HCT116 (cell line): ENCODE results near the gene RASGRP2. TPM values are rescaled to one million over a fixed set of nuclear protein-coding genes. Genes with fewer than 3 reads are reported as not detected.

Source experiments
- ATAC-seq: fragments of 200-7000 bp; cut with Tn5 transposase; 2 replicates; pipeline ENCODE4 v1.9.1; 2020; ENCODE audit warnings: mild to moderate bottlenecking, moderate library complexity
- BruUV-seq: library from RNA; stranded (reverse); fragments of 400-500 nt; replicated peaks from 2 replicates; lab custom pipeline; 2021; lab: Mats Ljungman, UMichigan
- CTCF ChIA-PET: fragments of 300-600 bp; sonication (Branson Sonifier 250); formaldehyde crosslinking; loops from one replicate; lab custom pipeline; 2021; ENCODE audit warnings: antibody characterized with exemption; lab: Charles Lee
- POLR2A ChIA-PET: fragments of 300-600, 350-600 bp; sonication (Branson Sonifier 250); formaldehyde crosslinking; loops from one replicate; lab custom pipeline; 2021; ENCODE audit warnings: antibody characterized with exemption; lab: Charles Lee
- RAD21 ChIA-PET, 2 experiments: fragments of 300-600 bp; sonication (Branson Sonifier 250); formaldehyde crosslinking; loops; one replicate each; lab custom pipeline; 2023; ENCODE audit warnings: low total read pairs in 2 of 2; ENCODE audit not compliant: uncharacterized antibody in 2 of 2, unreplicated experiment in 2 of 2, low non-redundant PET in 1 of 2; lab: Charles Lee
- DNase-seq: peaks from one replicate; pipeline ENCODE4 v3.0.0-alpha.2; 2010; ENCODE audit warnings: low read depth, low spot score
- H2AFZ ChIP-seq: fragments of 200-600 bp; shearing (Covaris generic), sonication (generic); 2 replicates; pipeline ENCODE4 v1.6.1; 2017; ENCODE audit warnings: low read depth, mixed run types, mixed read lengths, antibody characterized with exemption, low read length; ENCODE audit not compliant: poor library complexity, severe bottlenecking
- H3K27ac ChIP-seq: 2 replicates; pipeline ENCODE4 v1.5.1; 2012; ENCODE audit warnings: low read depth, low read length
- H3K27me3 ChIP-seq: fragments of 200-600 bp; sonication (generic); 2 replicates; pipeline ENCODE4 v1.6.1; 2016; ENCODE audit warnings: mixed run types, low read length, mixed read lengths; ENCODE audit not compliant: insufficient read depth
- H3K36me3 ChIP-seq, 2 experiments: fragments of 200-500 bp in 1 of 2; fragments of 200-600 bp in 1 of 2; sonication (Bioruptor generic) in 1 of 2; sonication (generic) in 1 of 2; 2 replicates each; pipeline versions ENCODE4 v1.5.1 to v1.6.1; 2014 to 2016; ENCODE audit warnings: low read length in 2 of 2, inconsistent platforms in 1 of 2, mixed read lengths in 1 of 2, mixed run types in 1 of 2; ENCODE audit not compliant: insufficient read depth in 2 of 2, control insufficient read depth in 1 of 2
- H3K4me1 ChIP-seq, 2 experiments: fragments of 200-600 bp in 1 of 2; sonication (generic) in 1 of 2; 2 replicates each; pipeline versions ENCODE4 v1.5.1 to v1.6.1; 2012 to 2017; ENCODE audit warnings: low read length in 2 of 2, inconsistent platforms in 1 of 2, mild to moderate bottlenecking in 1 of 2, mixed read lengths in 1 of 2, mixed run types in 1 of 2, moderate library complexity in 1 of 2; ENCODE audit not compliant: insufficient read depth in 2 of 2, control insufficient read depth in 1 of 2
- H3K4me2 ChIP-seq: fragments of 200-600 bp; sonication (generic); 2 replicates; pipeline ENCODE4 v1.6.1; 2017; ENCODE audit warnings: mixed run types, low read length, mixed read lengths
- H3K4me3 ChIP-seq, 2 experiments: fragments of 200-600 bp in 1 of 2; sonication (generic) in 1 of 2; replicated peaks in 1 of 2; 2 replicates each; pipeline ENCODE4 v1.5.1; 2011 to 2016; ENCODE audit warnings: low read length in 2 of 2, control low read depth in 1 of 2, low read depth in 1 of 2, mild to moderate bottlenecking in 1 of 2, mixed read lengths in 1 of 2, mixed run types in 1 of 2
- H3K79me2 ChIP-seq: fragments of 200-600 bp; sonication (generic); 2 replicates; pipeline ENCODE4 v1.6.1; 2017; ENCODE audit warnings: mild to moderate bottlenecking, mixed run types, low read length, moderate library complexity, mixed read lengths; ENCODE audit not compliant: insufficient read depth
- H3K9ac ChIP-seq: fragments of 200-600 bp; sonication (generic); 2 replicates; pipeline ENCODE4 v1.6.1; 2016; ENCODE audit warnings: low read length, mixed read lengths
- H3K9me2 ChIP-seq: fragments of 200-600 bp; sonication (generic), shearing (Covaris generic); 2 replicates; pipeline ENCODE4 v1.6.1; 2017; ENCODE audit warnings: mixed run types, mild to moderate bottlenecking, moderate library complexity; ENCODE audit not compliant: insufficient read depth
- H3K9me3 ChIP-seq, 2 experiments: fragments of 200-500 bp in 1 of 2; fragments of 200-600 bp in 1 of 2; sonication (Bioruptor generic) in 1 of 2; sonication (generic) in 1 of 2; 2 replicates each; pipeline ENCODE4 v1.6.1; 2014 to 2017; ENCODE audit warnings: low read length in 2 of 2, mixed read lengths in 2 of 2, inconsistent platforms in 1 of 2, low read depth in 1 of 2, mild to moderate bottlenecking in 1 of 2, mixed run types in 1 of 2, moderate library complexity in 1 of 2; ENCODE audit not compliant: control insufficient read depth in 1 of 2, insufficient read depth in 1 of 2
- H4K20me1 ChIP-seq: fragments of 200-600 bp; sonication (generic), shearing (Covaris generic); 2 replicates; pipeline ENCODE4 v1.6.1; 2017; ENCODE audit warnings: mixed run types, mild to moderate bottlenecking, moderate library complexity; ENCODE audit not compliant: insufficient read depth
- CEBPB ChIP-seq: IDR thresholded peaks from 2 replicates; pipeline ENCODE4 v1.6.1; 2012; ENCODE audit warnings: low read depth
- CTCF ChIP-seq, 3 experiments: fragments of 200-600 bp in 1 of 3; sonication (generic) in 1 of 3; IDR thresholded peaks in 2 of 3; conservative IDR thresholded peaks in 1 of 3; 2 replicates each; pipeline ENCODE4 v1.5.1; 2012 to 2017; ENCODE audit warnings: low read depth in 2 of 3, low read length in 2 of 3, antibody characterized with exemption in 1 of 3, borderline replicate concordance in 1 of 3, control low read depth in 1 of 3, mild to moderate bottlenecking in 1 of 3, mixed read lengths in 1 of 3, mixed run types in 1 of 3, moderate library complexity in 1 of 3; ENCODE audit not compliant: insufficient read depth in 1 of 3
- EZH2 ChIP-seq: fragments of 200-600 bp; sonication (generic); IDR thresholded peaks from 2 replicates; pipeline ENCODE4 v1.6.1; 2017; ENCODE audit warnings: antibody characterized with exemption, mixed run types
- POLR2A ChIP-seq: IDR thresholded peaks from 2 replicates; pipeline ENCODE4 v1.7.0; 2011; ENCODE audit warnings: borderline replicate concordance; ENCODE audit not compliant: insufficient read depth, insufficient read length; ENCODE audit errors: extremely low read depth
- RAD21 ChIP-seq: IDR thresholded peaks from 2 replicates; pipeline ENCODE4 v1.6.1; 2012; ENCODE audit warnings: low read depth, mild to moderate bottlenecking
- REST ChIP-seq: IDR thresholded peaks from 2 replicates; pipeline ENCODE4 v1.6.1; 2012; ENCODE audit warnings: low read depth
- SIN3A ChIP-seq: IDR thresholded peaks from 2 replicates; pipeline ENCODE4 v1.6.1; 2012; ENCODE audit warnings: low read depth
- SP1 ChIP-seq: IDR thresholded peaks from 2 replicates; pipeline ENCODE4 v1.6.1; 2012; ENCODE audit warnings: low read depth
- YY1 ChIP-seq: IDR thresholded peaks from 2 replicates; pipeline ENCODE4 v1.6.1; 2011; ENCODE audit warnings: low read length, low read depth, moderate library complexity, mild to moderate bottlenecking; ENCODE audit not compliant: insufficient replicate concordance; ENCODE audit errors: extremely low read depth
- ZFX ChIP-seq: fragments of 450-650 bp; IDR thresholded peaks from 2 replicates; pipeline ENCODE4 v1.6.1; 2017
- intact Hi-C: fragments of 100-400 bp; cut with micrococcal nuclease; formaldehyde crosslinking; loops from 2 replicates; pipeline ENCODE4 v1.10.0; 2022
- total RNA-seq: library from RNA; stranded (reverse); gene quantifications from one replicate; pipeline ENCODE4 v1.2.1, GENCODE V29; 2021; ENCODE audit not compliant: unreplicated experiment

Gene RASGRP2
- total RNA-seq, 1 experiment from 2014 or later = 12.8 TPM

DNA sequence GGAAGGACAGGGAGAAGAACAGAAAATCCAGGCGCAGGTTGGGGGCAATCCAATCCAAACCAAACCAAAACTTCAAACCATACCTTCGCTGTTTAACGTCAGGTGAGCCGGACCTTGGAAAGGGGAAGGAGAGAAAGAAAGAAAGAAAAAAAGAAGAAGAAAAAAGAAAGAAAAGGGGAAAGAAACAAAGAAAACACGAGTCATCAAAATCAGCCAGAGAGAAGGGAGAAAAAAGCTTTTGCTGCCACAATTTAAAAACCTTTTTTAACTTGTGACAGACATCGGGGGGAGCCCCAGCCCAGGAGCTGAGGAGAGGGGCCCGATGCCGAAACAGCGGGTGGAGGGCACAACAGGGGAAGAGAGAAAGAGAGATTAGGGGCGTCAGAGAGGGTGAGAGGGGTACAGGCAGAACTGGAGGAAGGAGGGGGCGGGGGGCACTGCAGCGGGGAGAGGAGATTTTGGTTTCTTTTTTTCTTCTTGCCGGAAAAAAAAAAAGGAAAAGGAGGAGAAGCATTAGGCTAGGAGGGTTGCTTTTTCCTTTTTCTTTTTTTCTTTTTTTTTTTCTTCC is 51.1 kb downstream of the RASGRP2 start:
- H3K36me3 ChIP-seq = no peaks in the 10 kb centered on the region
- DNase-seq = no peak
- no peak overlapping the region for H3K27ac ChIP-seq
- H3K9me2 ChIP-seq = no peaks in the 10 kb centered on the region
- H3K4me1 ChIP-seq = peaks cover 0 to 11% of the 10 kb centered on the region in 2 experiments; a peak in 2 of 4 replicates
- H3K9me3 ChIP-seq = no peaks in the 10 kb centered on the region
- no peaks in the 10 kb centered on the region; the same call in 1 of the 2 replicates for H3K27me3 ChIP-seq
- H3K4me2 ChIP-seq = no peak overlapping the region
- RAD21 ChIA-PET = no interaction called here
- H2AFZ ChIP-seq = no peak overlapping the region
- no peak overlapping the region for H3K9ac ChIP-seq
- H4K20me1 ChIP-seq = no peaks in the 10 kb centered on the region
- TF ChIP-seq CEBPB = no peak
- BruUV-seq = no TSS peak
- ATAC-seq = no peak
- intact Hi-C loops = no loop called here
- no peaks in the 10 kb centered on the region for H3K79me2 ChIP-seq
- CTCF ChIA-PET = no interaction called here
- POLR2A ChIA-PET = no interaction called here
- no peak overlapping the region for H3K4me3 ChIP-seq

- CTCF ChIA-PET = no interaction called here
- no TSS peak for BruUV-seq
These were observed 52.4 kb downstream of the RASGRP2 start for GRCh38 chr11:64691543-64691942.

More at GRCh38 chr11:64691543-64691942, 52.4 kb downstream of the RASGRP2 start:
- Histone ChIP-seq H3K4me1 (peaks cover 0 to 11% of the 10 kb centered on the region in 2 experiments; a peak in 2 of 4 replicates), H3K4me3 (no peak overlapping the region), H4K20me1 (no peaks in the 10 kb centered on the region), H3K79me2 (no peaks in the 10 kb centered on the region), H3K27me3 (no peaks in the 10 kb centered on the region), H3K9ac (no peak overlapping the region), H3K4me2 (no peak overlapping the region), H3K36me3 (no peaks in the 10 kb centered on the region), H3K9me3 (no peaks in the 10 kb centered on the region), H3K27ac (no peak overlapping the region), H3K9me2 (no peaks in the 10 kb centered on the region), H2AFZ (no peak overlapping the region)
- POLR2A ChIA-PET = no interaction called here
- TF ChIP-seq POLR2A (no peak), SIN3A (no peak), CTCF (IDR thresholded peaks at IDR 0.05 in 2 of 3, conservative IDR thresholded peaks at IDR 0.05 in 1 of 3; ENCODE audit: borderline replicate concordance in 1 of 3, insufficient read depth in 1 of 3, low read depth in 2 of 3, low read length in 2 of 3) (no peak), RAD21 (no peak), REST (no peak), SP1 (no peak), ZFX (no peak), YY1 (no peak), CEBPB (no peak), EZH2 (no peak)
- DNase-seq = no peak
- no peak for ATAC-seq
- RAD21 ChIA-PET = no interaction called here
- intact Hi-C loops = no loop called here
